Left lung (tissue), 10 donors: ENCODE results near the gene PSME1. TPM values are rescaled to one million over a fixed set of nuclear protein-coding genes. Genes with fewer than 3 reads are reported as not detected.

Experiments used
- ATAC-seq: fragments of 200-7000 bp; cut with Tn5 transposase; one replicate; pipeline ENCODE4 v1.9.1; 2020; ENCODE audit warnings: moderate library complexity
- DNase-seq, 4 donors: peaks; one replicate each; pipeline ENCODE4 v3.0.0-alpha.2; 2013 to 2020
- H3K27ac ChIP-seq, 2 donors: fragments of 200-600 bp; sonication (generic) in 1 of 2; one replicate each; pipeline versions ENCODE4 v1.5.0 to v1.8.0; 2020 to 2021
- H3K27me3 ChIP-seq, 2 donors: fragments of 200-600 bp; sonication (generic) in 1 of 2; one replicate each; pipeline versions ENCODE4 v1.5.0 to v1.8.0; 2020 to 2021
- H3K36me3 ChIP-seq, 2 donors: fragments of 200-600 bp; sonication (generic) in 1 of 2; one replicate each; pipeline versions ENCODE4 v1.5.0 to v1.8.0; 2020 to 2021
- H3K4me1 ChIP-seq, 2 donors: fragments of 200-600 bp; one replicate each; pipeline ENCODE4 v1.8.0; 2021
- H3K4me3 ChIP-seq, 2 donors: fragments of 200-600 bp; sonication (generic) in 1 of 2; one replicate each; pipeline versions ENCODE4 v1.5.0 to v1.8.0; 2020 to 2021; ENCODE audit warnings: mild to moderate bottlenecking in 1 of 2
- H3K9me3 ChIP-seq, 2 donors: fragments of 200-600 bp; sonication (generic) in 1 of 2; one replicate each; pipeline versions ENCODE4 v1.5.0 to v1.8.0; 2020 to 2021
- CTCF ChIP-seq, 2 donors: fragments of 200-600 bp; sonication (generic) in 1 of 2; IDR thresholded peaks; one replicate each; pipeline versions ENCODE4 v1.5.0 to v1.8.0; 2021; ENCODE audit warnings: antibody characterized with exemption in 2 of 2
- intact Hi-C, 2 donors: fragments of 100-400 bp; cut with DNase I; formaldehyde crosslinking; loops; one replicate each; pipeline versions ENCODE4 v1.11.2 to v1.14.2; 2022
- polyA plus RNA-seq, 6 donors: library from polyadenylated mRNA; unstranded; fragments of 120-200 nt; gene quantifications; one replicate each; pipeline ENCODE4 v1.2.1, GENCODE V29; 2013; ENCODE audit not compliant: insufficient read length in 6 of 6
- total RNA-seq, 2 donors: library from RNA; stranded (reverse); fragmentation: NEBNext Ultra II Directional; extraction: Animal tissue kit (Norgen Biotek cat#: 25700); gene quantifications; one replicate each; pipeline ENCODE4 v1.2.1, GENCODE V29; 2021
- donor health status: DM: no; HTN: yes; CAD: no.
- donor health status: DM: no; HTN: no; CAD: no.

The PSME1 gene
- total and polyA plus RNA-seq, 8 donors, result 189 to 236 (median 212) TPM

GRCh38 chr14:24092110-24092504, 43.9 kb upstream of the PSME1 start:
- intact Hi-C loops, result loop anchor here in 1 of 2 donors (10.0 kb wide), 1 partner anchor 77 kb away; no protein-coding TSS in a partner anchor
- peaks cover 6 to 36% of the 10 kb centered on the region in 2 donors for H3K4me1 ChIP-seq
- H3K9me3 ChIP-seq, result no peaks in the 10 kb centered on the region
- no peak for DNase-seq
- H3K27me3 ChIP-seq, result no peaks in the 10 kb centered on the region
- no peak for ATAC-seq
- TF ChIP-seq CTCF (IDR thresholded peaks at IDR 0.05), result no peak
- H3K36me3 ChIP-seq, result peaks cover 0 to 4% of the 10 kb centered on the region in 2 donors
- H3K4me3 ChIP-seq, result no peak overlapping the region
- peak overlapping the region in 1 of 2 donors; percentile 95 for H3K27ac ChIP-seq

GRCh38 chr14:24092505-24093206, 43.3 kb upstream of the PSME1 start:
- Histone ChIP-seq H3K4me3 (no peak overlapping the region), H3K4me1 (peaks cover 6 to 36% of the 10 kb centered on the region in 2 donors), H3K27ac (peak overlapping the region in 1 of 2 donors; percentile 95), H3K9me3 (no peaks in the 10 kb centered on the region), H3K27me3 (no peaks in the 10 kb centered on the region), H3K36me3 (peaks cover 0 to 6% of the 10 kb centered on the region in 2 donors)
- no peak for TF ChIP-seq CTCF (IDR thresholded peaks at IDR 0.05)
- intact Hi-C loops, result loop anchor here in 1 of 2 donors (10.0 kb wide), 1 partner anchor 78 kb away; no protein-coding TSS in a partner anchor
- no peak for ATAC-seq
- peak in 1 of 4 donors; percentile 34 for DNase-seq

- peak overlapping the region in 1 of 2 donors; percentile 89 for H3K4me3 ChIP-seq
- peaks cover 0 to 13% of the 10 kb centered on the region in 2 donors for H3K36me3 ChIP-seq
- ATAC-seq, result no peak
- no peaks in the 10 kb centered on the region for H3K9me3 ChIP-seq
- peaks cover 6 to 38% of the 10 kb centered on the region in 2 donors for H3K4me1 ChIP-seq
- intact Hi-C loops, result loop anchor here in 1 of 2 donors (10.0 kb wide), 1 partner anchor 79 kb away; no protein-coding TSS in a partner anchor
- no peak for TF ChIP-seq CTCF (IDR thresholded peaks at IDR 0.05)
- peak overlapping the region; percentile 95 for H3K27ac ChIP-seq
- peak in 2 of 4 donors; percentile 32 to 36 for DNase-seq
- no peaks in the 10 kb centered on the region for H3K27me3 ChIP-seq
Measured at GRCh38 chr14:24093207-24093900, 42.6 kb upstream of the PSME1 start.

- Histone ChIP-seq H3K9me3 (no peaks in the 10 kb centered on the region), H3K27ac (peak within 1 kb of the TSS; percentile 95), H3K36me3 (peaks cover 0 to 22% of the 10 kb centered on the region in 2 donors), H3K4me3 (peak within 1 kb of the TSS; percentile 89 to 93), H3K27me3 (no peaks in the 10 kb centered on the region), H3K4me1 (peaks cover 6 to 46% of the 10 kb centered on the region in 2 donors)
- DNase-seq (peak in 3 of 4 donors; percentile 94 to 99 (median 96)), ATAC-seq (peak; percentile 94)
- intact Hi-C loops, result loop anchor here in 1 of 2 donors (10.0 kb wide), 1 partner anchor 79 kb away; no protein-coding TSS in a partner anchor
- no peak for TF ChIP-seq CTCF (IDR thresholded peaks at IDR 0.05)
Measured at GRCh38 chr14:24093901-24094840, 41.8 kb upstream of the PSME1 start, which contains the start of gene PCK2. Gene PCK2, plus strand, starts transcription at chr14:24094311. Its CDS starts 95 bp downstream, at chr14:24094406.
